GM10248 (cell line): Measurements from ENCODE around the gene RBP4.

Source experiments
- CTCF ChIA-PET: fragments of 300-600 bp; sonication (Branson Sonifier 250); formaldehyde crosslinking; extraction: SDS; loops from one replicate; lab custom pipeline; 2021; ENCODE audit warnings: antibody characterized with exemption; lab: Yijun Ruan, JAX
- POLR2A ChIA-PET: fragments of 350-650 bp; sonication (Branson Sonifier 250); formaldehyde crosslinking; extraction: SDS; loops from one replicate; lab custom pipeline; 2020; ENCODE audit warnings: antibody characterized with exemption; lab: Yijun Ruan, JAX
- DNase-seq: peaks from one replicate; pipeline ENCODE4 v3.0.0; 2012; ENCODE audit errors: extremely low spot score
- TF ChIP-seq, protein P1 (sequence below): IDR thresholded peaks from 2 replicates; pipeline ENCODE4 v1.5.1; 2012; ENCODE audit warnings: mild to moderate bottlenecking, low read depth; ENCODE audit errors: extremely low read depth, missing control alignments, control extremely low read depth

Gene RBP4

DNA sequence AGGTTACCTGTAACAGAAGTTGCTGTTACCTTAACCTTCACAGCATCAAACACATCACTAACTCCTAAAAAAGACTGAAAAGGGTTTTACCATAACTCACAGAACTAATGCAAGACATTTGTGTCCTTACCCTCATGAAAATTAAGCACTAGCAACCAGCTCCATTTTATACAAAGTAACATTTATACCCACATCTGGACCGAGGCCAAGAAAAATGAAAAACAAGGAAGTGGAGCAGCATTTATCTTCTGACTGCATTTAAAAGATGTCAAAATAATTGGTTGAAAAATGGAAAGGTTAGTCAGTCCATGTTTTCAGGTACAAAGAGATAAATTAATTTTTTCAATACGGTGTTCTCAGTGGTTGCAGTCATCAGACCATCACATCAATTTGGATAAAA is 3.1 kb upstream of the RBP4 start:
- POLR2A ChIA-PET = no interaction called here
- TF ChIP-seq, protein P1, sequence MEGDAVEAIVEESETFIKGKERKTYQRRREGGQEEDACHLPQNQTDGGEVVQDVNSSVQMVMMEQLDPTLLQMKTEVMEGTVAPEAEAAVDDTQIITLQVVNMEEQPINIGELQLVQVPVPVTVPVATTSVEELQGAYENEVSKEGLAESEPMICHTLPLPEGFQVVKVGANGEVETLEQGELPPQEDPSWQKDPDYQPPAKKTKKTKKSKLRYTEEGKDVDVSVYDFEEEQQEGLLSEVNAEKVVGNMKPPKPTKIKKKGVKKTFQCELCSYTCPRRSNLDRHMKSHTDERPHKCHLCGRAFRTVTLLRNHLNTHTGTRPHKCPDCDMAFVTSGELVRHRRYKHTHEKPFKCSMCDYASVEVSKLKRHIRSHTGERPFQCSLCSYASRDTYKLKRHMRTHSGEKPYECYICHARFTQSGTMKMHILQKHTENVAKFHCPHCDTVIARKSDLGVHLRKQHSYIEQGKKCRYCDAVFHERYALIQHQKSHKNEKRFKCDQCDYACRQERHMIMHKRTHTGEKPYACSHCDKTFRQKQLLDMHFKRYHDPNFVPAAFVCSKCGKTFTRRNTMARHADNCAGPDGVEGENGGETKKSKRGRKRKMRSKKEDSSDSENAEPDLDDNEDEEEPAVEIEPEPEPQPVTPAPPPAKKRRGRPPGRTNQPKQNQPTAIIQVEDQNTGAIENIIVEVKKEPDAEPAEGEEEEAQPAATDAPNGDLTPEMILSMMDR = no peak
- no peak for DNase-seq

DNA sequence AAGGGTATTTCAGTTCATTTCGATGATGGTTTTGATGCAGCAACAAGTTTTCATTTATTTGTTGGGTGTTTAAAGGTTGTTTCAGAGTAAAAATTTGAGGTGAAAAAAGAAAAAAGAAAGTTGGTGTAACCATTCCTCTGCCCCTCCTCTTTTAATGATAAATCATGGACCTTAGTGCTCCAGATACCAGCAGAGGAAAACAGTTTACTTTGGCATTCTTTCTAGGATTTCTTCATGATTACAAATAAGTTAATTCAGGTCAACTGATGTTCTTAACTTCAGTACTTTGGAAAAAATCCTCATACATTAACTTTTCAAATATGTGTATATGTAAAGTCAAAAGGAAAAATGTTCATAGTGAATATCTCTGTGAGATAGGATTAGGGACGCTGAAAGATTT is 2.0 kb upstream of the RBP4 start:
- CTCF ChIA-PET = no interaction called here
- POLR2A ChIA-PET = no interaction called here
- TF ChIP-seq, protein P1 = no peak
- DNase-seq = no peak

More for the DNA sequence above, 3.1 kb upstream of the RBP4 start:
- CTCF ChIA-PET = no interaction called here

DNA sequence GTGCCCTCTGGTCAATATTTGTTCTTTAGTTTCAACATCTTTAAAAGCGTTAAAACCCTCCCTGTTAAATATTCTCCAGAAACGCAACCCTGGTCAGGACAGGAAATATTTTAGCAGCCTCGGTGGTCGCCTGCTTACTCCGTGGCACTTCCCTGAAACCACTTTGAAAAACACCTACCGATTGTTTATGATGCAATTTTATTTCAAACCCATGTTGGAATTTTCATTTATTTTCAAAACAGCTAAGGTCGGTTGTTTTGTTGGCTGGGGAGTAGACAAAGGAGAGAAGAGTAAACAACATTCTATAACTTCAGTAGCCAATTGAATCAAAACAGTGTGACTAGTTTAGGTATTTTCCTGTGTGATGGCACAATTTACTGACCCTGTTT is 733 bp upstream of the RBP4 start:
- POLR2A ChIA-PET = no interaction called here

DNA sequence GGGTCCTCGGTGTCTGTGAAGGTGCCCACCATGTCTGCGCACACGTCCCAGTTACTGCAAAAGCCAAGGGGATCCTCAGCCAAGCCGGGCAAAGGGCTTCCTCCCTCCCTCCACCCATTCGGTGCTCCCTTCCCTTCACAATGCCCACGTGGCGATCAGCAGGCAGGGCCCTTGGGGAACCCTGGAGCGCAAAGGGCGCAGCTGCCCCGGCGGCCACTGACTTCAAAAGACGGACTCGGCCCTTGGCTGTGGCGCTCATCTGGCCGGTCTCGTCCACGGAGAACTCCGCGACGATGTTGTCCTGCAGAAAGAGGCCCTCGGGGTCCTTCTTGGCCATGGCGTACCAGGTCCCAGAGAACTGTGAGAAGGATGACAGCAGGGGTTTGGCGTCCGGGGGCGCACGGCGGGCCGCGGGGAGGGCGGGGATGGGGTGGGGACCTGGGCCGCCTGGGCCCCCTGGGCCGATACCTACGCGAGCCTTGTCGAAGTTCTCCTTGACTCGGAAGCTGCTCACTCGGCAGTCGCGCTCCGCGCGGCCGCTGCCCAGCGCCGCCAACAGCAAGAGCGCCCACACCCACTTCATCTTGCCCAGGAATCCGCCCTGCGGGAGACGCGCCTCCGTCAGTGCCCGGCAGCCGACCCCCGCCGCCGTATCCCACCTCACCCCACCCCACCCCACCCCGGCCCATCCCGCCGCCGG is 439 bp downstream of the RBP4 start:
- no peak for DNase-seq
- TF ChIP-seq, protein P1 = no peak
- CTCF ChIA-PET = no interaction called here

More for the DNA sequence above, 733 bp upstream of the RBP4 start:
- DNase-seq = no peak
- TF ChIP-seq, protein P1 = no peak
- CTCF ChIA-PET = no interaction called here

DNA sequence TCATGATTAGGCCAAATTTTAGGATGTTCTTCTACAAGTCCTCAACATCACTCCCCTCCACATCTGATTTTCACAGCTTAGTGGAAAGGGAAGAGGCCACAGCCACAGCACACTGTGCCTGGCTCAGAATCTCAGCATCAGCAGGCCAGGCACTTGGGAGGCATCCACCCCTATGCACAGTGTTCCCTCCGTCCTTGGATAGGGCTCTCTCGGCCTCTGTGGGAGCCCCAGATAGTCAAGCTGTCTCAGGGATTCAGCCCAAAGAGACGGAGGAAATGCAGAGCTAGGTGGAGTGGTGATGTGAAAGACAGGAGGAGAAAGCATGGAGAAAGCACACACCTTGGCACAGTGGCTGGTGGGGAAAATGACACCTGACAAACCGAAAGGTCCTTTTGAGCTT is 1.3 kb downstream of the RBP4 start:
- POLR2A ChIA-PET = no interaction called here
- CTCF ChIA-PET = no interaction called here
- DNase-seq = no peak
- TF ChIP-seq, protein P1 = no peak

More for the DNA sequence above, 439 bp downstream of the RBP4 start:
- POLR2A ChIA-PET = no interaction called here

DNA sequence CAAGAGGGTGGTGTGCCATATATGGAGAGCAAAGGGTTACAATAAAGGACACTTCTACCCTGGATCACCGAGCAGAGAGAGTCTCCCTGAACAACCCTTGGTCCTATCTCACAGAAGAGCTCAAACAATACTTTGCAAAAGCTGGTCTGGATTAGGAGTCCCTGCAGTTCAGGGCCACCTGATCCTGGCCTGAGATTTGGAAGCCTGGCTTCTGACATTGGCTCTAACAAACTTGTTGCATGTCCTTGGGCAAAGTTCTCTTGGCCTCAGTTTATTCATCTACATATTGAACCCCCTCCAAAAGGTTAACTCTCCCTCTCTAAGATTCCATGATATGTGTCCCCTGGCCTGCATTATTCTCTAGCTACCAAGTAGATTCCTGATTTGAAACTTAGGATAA is 1.7 kb downstream of the RBP4 start:
- TF ChIP-seq, protein P1 = no peak
- CTCF ChIA-PET = no interaction called here
- POLR2A ChIA-PET = no interaction called here
- DNase-seq = no peak
